Left forelimb (tissue), 1 donor: ENCODE results near the gene RPL13A.
A peak's percentile ranks its signal among the peaks of the same experiment; 100 is the strongest.
"Not testable (repeated sequence)": the region's sequence is repeated elsewhere in the genome, so short reads cannot be mapped to it uniquely, and the experiment has no call there.

Experiments used
- DNase-seq: peaks from one replicate; pipeline ENCODE4 v3.0.0-alpha.2; 2018; ENCODE audit warnings: low spot score

RPL13A gene

DNA sequence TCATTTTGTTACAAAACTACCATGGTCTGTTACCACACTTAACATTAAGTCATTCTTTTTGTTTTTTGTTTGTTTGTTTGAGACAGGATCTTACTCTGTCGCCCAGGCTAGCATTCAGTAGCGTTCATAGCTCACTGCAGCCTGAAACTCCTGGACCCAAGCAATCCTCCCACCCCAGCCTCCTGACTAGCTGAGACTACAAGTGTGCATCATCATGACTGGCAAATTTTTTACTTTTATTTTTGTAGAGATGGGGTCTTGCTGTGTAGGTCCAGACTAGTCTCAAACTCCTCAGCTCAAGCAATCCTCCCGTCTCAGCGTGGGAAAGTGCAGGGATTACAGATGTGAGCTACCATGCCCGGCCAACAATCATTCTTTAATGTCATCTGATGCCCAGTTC lies 31.1 kb upstream of the RPL13A start:
- no peak for DNase-seq

DNA sequence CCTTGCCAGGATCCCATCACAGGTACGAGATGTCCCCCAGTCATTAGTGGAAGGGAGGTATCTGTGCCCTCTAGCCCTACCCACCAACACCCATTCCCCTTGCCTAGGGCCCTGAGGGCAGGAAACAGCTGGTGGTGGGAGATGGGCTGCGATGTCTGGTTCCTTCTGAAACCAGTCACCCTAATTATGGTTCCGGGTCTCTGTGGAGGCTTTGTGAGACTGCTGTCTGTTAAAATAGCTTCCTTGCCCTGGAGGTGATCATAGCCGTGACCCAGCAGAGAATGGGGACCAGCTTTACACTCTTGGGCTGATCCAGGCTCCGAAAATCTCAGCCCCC lies 28.9 kb upstream of the RPL13A start:
- no peak for DNase-seq

DNA sequence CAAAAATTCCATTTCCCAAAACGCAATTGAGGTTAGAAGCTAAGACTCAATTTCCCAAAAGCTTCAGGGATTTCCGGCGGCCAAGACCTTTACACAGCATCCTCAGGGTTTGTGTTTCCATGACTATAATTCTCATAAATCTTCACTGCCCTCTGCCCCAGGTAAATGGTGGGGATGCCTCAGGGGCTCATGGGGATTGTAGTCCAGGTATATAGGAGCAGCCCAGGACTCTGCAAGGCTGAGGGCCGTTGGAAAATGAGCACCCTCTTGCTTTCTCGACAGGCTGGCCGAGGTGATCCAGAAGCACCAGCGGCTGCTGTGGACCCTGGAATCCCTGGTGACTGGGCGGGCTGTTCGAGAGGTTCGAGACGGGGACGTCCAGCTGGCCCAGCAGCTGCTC lies 28.0 kb upstream of the RPL13A start:
- DNase-seq, result no peak

- not testable (repeated sequence) for DNase-seq
These were observed 26.3 kb upstream of the RPL13A start for GRCh38 chr19:49461130-49461529.

DNA sequence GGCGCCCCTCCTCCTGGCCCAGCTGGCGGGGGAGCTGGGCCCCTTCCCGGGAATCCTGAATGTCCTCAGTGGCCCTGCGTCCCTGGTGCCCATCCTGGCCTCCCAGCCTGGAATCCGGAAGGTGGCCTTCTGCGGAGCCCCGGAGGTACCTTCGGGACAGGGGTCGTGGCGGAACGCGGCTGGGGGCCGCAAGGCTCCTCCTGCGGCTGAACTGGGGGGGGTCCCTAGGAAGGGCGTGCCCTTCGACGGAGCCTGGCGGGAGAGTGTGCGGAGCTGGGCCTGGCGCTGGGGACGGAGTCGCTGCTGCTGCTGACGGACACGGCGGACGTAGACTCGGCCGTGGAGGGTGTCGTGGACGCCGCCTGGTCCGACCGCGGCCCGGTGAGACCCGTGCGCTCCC lies 25.8 kb upstream of the RPL13A start:
- no peak for DNase-seq

DNA sequence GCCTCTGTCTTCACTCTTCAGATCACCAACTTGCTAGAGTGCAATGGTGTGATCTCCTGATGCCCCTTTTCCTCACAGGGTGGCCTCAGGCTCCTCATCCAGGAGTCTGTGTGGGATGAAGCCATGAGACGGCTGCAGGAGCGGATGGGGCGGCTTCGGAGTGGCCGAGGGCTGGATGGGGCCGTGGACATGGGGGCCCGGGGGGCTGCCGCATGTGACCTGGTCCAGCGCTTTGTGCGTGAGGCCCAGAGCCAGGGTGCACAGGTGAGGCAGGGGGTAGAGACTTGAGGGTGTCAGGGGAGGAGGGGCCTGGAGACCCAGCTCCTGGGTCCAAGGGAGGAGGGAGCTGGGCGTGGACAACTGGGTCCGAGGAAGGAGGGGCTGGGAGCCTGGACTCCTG lies 24.9 kb upstream of the RPL13A start:
- DNase-seq, result no peak

DNA sequence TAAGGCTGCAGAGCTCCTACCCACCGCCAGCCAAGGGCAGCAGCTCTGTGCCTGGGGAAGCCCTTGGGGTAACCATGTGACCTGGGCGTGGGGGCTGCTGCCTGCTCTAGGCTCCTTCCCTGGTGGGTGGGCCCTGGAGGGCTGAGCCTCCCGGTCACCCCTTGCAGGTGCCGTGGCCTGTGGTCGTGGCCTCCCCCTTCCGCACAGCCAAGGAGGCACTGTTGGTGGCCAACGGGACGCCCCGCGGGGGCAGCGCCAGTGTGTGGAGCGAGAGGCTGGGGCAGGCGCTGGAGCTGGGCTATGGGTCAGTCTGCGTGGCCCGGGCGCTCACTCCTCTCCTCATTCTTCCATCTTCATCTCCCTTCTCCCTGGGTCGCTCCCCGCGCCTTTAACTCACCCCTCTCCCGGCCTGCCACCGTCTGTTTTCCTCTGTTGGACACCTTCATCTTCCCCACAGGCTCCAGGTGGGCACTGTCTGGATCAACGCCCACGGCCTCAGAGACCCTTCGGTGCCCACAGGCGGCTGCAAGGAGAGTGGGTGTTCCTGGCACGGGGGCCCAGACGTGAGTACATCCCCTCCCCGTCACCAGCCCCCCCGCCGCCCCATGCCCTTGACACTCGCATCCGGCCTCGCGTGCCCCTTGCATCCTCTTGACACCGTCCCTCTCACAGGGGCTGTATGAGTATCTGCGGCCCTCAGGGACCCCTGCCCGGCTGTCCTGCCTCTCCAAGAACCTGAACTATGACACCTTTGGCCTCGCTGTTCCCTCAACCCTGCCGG lies 23.3 kb upstream of the RPL13A start:
- no peak for DNase-seq

GRCh38 chr19:49465371-49465770 lies 22.0 kb upstream of the RPL13A start:
- DNase-seq, result no peak

DNA sequence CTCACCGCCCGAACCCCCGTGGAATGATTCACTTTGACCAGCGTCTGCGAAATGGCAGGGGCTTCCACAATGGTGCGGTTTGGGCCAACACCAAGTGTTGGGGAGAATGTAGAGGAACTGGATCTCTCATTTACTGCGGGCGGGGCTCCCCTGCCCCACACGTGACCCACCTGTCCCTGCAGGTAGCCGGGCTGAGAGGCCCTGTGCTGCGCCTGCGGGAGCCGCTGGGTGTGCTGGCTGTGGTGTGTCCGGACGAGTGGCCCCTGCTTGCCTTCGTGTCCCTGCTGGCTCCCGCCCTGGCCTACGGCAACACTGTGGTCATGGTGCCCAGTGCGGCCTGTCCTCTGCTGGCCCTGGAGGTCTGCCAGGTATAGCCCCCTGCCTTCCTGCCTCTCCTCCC lies 19.2 kb upstream of the RPL13A start:
- no peak for DNase-seq

DNA sequence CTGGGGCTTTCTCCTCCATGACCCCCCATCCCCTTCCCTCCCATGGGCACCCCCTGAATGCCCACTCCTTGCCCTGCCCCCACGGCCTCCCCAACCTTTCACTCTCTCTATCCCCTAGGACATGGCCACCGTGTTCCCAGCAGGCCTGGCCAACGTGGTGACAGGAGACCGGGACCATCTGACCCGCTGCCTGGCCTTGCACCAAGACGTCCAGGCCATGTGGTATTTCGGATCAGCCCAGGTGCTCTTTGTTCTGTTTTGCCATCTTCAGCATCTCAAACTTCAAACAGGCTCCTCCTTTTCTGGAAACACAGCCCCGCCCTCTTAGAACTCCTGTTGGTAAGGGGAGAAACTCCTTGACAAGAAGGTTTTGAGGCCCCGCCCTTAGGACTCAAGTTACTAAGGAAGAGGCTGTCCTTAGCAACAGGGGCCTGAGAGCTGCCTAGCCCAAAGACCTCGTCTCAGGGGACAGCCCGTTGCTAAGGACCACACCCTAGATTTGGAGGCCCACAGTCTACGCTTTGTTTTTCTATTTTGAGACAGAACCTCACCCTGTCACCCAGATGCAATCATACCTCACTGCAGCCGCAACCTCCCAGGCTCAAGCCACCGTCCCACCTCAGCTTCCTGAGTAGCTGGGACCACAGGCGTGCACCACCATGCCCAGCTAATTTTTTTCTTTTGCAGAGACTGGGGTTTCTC lies 18.5 kb upstream of the RPL13A start:
- DNase-seq, result peak; percentile 75

DNA sequence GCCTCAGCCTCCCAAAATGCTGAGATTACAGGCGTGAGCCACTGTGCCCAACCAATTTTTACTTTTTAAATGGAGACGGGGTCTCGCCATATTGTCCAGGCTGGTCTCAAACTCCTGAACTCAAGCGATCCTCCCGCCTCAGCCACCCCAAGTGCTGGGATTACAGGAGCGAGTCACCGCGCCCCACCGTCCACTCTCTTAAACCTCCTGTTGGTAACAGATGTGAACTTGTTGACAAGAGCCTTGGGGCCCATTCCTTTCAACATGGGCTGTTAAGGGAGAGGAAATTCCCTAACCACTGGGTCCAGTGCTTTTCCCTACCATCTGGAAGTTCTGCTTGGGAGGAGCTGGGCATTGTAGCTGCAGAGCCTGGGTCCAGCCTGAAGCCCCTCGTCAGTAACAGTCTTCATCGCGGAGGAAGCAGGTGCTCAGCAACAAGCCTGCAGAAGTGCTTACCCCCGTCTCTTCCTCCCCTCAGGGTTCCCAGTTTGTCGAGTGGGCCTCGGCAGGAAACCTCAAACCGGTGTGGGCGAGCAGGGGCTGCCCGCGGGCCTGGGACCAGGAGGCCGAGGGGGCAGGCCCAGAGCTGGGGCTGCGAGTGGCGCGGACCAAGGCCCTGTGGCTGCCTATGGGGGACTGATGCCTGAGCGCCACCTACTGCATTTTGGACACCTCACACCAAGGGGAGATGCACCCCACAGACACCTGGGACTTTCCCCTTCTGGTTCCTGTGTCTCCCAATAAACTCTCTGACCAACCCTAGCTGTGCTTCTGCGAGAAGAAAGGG lies 17.4 kb upstream of the RPL13A start:
- no peak for DNase-seq

- DNase-seq, result no peak
These were observed 16.8 kb upstream of the RPL13A start for GRCh38 chr19:49470615-49470978.

GRCh38 chr19:49472936-49473335 lies 14.5 kb upstream of the RPL13A start:
- no peak for DNase-seq

DNA sequence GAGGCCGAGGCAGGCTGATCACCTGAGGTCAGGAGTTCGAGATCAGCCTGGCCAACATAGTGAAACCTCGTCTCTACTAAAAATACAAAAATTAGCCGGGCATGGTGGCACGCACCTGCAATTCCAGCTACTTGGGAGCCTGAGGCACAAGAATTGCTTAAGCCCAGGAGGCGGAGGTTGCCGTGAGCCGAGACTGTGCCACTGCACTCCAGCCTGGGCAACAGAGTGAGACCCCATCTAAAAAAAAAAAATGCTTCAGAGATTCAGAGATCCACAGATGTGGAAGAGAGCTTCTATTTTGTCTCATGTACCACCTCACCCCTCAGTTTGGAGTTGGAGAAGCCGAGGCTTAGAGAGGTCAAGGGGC lies 13.9 kb upstream of the RPL13A start:
- DNase-seq, result not testable (repeated sequence)

DNA sequence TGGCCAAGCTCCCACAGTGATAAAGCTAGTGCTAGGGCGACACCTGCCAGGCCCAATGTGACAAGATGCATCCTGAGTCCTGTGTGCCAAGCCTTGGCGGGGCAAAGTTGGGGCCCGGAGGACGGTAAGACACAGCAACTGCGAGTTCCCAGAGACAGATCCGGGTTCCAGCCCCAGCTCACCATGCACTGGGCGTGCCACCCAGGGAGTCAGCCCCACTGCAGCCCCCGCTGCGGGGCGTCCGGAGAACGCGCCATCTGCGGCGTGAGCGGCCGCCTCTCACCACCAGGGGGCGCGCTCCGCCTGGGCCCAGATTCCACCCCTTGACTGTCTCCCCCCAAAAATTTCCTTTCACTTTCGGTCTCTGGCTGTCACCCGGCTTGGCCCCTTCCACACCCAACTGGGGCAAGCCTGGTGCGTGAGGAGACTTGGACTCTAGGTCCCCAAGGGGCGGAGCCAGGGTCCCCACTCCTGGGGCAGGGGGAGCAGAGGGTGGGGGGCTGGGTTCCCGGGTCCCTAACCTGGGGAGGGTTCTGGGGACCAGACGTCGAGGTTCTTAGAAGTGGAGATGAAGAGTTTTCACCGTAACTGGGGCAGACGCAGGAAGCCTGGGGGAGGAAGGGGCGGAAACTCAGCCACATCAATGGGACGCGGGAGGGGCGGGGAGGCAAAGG lies 13.4 kb upstream of the RPL13A start, which contains the start of gene FLT3LG:
Gene FLT3LG (plus strand): TSS at position 348 of the 674 bp plus-strand sequence. CDS start 425 bp downstream, outside the sequence.
- DNase-seq, result peak; percentile 85

- DNase-seq, result no peak
These were observed 12.9 kb upstream of the RPL13A start for GRCh38 chr19:49474542-49474924.

- DNase-seq, result no peak
These were observed 12.1 kb upstream of the RPL13A start for GRCh38 chr19:49475191-49475917.

DNA sequence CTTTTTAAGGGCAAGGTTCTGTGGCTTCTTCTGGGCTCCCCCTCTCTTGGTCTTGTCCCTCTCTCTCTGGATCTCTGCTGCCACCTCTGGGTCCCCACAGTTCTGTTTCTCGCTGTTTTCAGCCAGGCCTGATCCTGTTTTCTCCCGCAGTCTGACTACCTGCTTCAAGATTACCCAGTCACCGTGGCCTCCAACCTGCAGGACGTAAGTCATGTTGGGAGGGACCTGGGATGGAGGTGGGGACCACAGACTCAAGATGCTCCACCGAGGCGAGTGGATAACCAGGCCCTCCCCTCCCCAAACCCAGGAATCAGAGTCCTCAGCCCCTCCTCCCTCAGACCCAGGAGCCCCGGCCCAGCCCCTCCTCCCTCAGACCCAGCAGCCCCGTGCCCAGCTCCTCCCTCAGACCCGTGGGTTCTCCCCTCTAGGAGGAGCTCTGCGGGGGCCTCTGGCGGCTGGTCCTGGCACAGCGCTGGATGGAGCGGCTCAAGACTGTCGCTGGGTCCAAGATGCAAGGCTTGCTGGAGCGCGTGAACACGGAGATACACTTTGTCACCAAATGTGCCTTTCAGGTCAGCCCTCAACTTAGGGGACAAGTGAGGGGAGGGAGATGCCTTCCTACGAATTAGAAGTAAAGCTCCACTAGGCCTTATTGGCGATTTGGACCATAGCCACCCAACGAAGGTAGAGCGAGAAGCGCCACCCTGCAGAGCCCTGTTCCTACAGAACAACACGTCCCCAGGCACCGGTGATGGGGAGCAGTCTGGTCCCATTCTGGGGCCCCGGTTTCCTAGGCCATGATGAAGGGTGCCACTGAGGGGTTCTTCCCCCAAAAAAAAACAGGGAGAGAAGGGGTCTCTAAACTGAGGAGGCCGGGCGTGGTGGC lies 11.2 kb upstream of the RPL13A start:
- DNase-seq, result no peak

DNA sequence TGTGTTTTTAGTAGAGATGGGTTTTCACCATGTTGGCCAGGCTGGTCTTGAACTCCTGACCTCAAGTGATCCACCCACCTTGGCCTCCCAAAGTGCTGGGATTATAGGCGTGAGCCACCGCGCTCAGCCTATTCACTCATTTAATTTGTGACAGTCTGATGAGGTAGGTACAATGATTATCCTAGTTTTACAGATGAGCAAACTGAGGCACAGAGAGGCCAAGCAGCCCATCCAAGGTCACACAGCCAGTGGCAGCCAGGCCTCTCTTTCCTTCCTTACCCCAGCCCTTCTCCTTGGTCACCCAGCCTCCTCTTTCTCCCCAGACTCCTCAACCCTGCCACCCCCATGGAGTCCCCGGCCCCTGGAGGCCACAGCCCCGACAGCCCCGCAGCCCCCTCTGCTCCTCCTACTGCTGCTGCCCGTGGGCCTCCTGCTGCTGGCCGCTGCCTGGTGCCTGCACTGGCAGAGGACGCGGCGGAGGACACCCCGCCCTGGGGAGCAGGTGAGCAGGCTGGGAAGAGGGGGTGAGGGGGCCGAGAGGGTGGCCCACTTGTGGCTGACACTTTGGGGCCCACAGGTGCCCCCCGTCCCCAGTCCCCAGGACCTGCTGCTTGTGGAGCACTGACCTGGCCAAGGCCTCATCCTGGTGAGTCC lies 7.3 kb upstream of the RPL13A start:
- DNase-seq, result no peak

- DNase-seq, result no peak
These were observed 6.3 kb upstream of the RPL13A start for GRCh38 chr19:49481020-49481683.
